Measurements from ENCODE around the gene CPB2.

CPB2 gene

DNA sequence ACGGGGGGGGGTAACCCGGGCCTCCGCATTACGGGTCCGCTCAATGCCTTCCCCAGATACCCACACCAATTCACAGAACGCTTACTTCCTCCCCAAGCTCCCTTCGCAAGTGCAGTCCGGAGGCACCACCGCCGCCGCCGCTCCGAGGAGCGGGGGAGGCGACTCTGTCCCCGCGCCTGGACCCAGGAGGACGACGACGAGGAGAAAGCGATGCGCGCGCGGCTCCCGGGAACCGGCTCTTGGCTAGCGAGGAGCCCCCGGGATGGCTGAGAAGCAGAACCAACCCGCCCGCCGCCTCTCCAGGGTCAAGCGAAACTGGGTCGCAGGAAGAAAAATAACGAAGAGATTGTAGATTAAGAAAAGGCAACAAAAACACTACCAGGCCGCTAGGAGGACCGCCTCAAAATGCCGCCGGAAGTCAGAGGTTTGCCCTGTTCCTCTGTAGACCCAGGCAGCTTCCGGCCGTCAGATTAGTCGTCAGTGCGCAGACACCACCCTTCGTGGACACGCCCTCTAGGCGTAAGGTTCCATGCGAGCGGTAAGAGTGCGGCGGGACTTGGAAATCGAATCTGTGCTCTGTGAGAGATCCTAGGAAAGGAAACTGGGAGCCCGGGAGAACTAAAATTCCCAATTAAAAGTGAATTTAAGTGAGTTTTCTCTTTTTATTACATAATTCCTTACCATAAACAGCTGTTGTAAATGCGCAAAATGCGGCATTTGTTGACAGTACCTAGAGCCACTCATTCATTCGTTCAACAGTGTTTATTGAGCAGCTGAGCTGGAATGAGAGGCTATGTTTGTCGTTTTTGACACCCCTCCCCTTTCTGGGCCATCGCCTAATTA lies 52.3 kb downstream of the CPB2 start, which contains the start of gene ZC3H13:
Gene ZC3H13, minus strand, starts transcription at position 428 of the 843 bp plus-strand sequence. CDS start 7,239 bp downstream, outside the sequence.
- H3K27ac ChIP-seq = peak within 1 kb of the TSS; percentile 89
- peak; percentile 95 for DNase-seq
- H3K4me3 ChIP-seq (ENCODE audit: low read depth, low read length) = peak within 1 kb of the TSS; percentile 86
- peaks cover 3% of the 10 kb centered on the region; the same call in 1 of the 2 replicates for H3K36me3 ChIP-seq
- H3K9me3 ChIP-seq (ENCODE audit: severe bottlenecking) = no peaks in the 10 kb centered on the region
- no peaks in the 10 kb centered on the region for H3K27me3 ChIP-seq (ENCODE audit: insufficient read depth, low read depth, severe bottlenecking)
- TF ChIP-seq, protein P1, sequence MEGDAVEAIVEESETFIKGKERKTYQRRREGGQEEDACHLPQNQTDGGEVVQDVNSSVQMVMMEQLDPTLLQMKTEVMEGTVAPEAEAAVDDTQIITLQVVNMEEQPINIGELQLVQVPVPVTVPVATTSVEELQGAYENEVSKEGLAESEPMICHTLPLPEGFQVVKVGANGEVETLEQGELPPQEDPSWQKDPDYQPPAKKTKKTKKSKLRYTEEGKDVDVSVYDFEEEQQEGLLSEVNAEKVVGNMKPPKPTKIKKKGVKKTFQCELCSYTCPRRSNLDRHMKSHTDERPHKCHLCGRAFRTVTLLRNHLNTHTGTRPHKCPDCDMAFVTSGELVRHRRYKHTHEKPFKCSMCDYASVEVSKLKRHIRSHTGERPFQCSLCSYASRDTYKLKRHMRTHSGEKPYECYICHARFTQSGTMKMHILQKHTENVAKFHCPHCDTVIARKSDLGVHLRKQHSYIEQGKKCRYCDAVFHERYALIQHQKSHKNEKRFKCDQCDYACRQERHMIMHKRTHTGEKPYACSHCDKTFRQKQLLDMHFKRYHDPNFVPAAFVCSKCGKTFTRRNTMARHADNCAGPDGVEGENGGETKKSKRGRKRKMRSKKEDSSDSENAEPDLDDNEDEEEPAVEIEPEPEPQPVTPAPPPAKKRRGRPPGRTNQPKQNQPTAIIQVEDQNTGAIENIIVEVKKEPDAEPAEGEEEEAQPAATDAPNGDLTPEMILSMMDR (IDR thresholded peaks at IDR 0.05; ENCODE audit: low read depth, low read length) = peak; percentile 26; the same call in 1 of the 2 replicates

DNA sequence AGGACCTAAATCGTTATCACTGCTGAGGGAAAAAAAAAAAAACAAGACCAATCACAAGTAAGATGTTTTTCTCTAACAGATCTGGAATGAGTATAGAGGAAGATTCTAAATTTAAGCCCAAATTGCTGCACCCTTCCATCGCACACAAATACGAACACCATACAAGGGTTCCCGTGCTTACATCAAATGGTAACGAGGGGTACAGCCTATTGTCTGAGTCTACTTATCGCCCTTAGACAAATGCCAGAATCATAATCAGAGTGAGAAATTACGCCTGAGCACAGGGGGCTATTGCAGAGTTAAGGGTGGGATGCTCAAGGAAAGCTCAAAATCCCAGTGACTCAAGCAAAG lies 52.9 kb downstream of the CPB2 start:
- Histone ChIP-seq H3K27ac (peak overlapping the region; percentile 89), H3K9me3 (ENCODE audit: severe bottlenecking) (no peaks in the 10 kb centered on the region), H3K4me3 (ENCODE audit: low read depth, low read length) (peak overlapping the region; percentile 86), H3K36me3 (peaks cover 3% of the 10 kb centered on the region; the same call in 1 of the 2 replicates), H3K27me3 (ENCODE audit: insufficient read depth, low read depth, severe bottlenecking) (no peaks in the 10 kb centered on the region)
- TF ChIP-seq, protein P1 (IDR thresholded peaks at IDR 0.05; ENCODE audit: low read depth, low read length) = no peak
- DNase-seq = no peak

DNA sequence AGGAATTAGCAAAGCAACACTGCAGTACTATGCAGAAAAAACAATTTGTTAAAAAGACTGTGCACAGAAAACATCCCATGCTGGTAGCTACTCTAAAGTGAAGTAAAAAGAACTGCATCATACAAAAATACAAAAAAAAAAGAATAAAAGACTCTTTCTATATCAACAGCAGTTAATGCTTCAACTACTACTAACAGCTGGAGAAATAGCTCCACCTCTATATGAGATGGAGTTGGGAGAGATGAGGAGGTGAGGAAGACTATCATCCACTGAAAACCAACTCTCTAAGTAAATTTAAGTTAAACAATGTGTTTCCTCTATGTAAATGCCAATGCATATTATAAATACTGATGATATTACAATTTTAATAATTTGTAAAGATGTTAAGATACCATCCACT lies 54.1 kb downstream of the CPB2 start:
- Histone ChIP-seq H3K27ac (no peak overlapping the region), H3K9me3 (ENCODE audit: severe bottlenecking) (no peaks in the 10 kb centered on the region), H3K36me3 (peaks cover 3% of the 10 kb centered on the region; the same call in 1 of the 2 replicates), H3K4me3 (ENCODE audit: low read depth, low read length) (no peak overlapping the region), H3K27me3 (ENCODE audit: insufficient read depth, low read depth, severe bottlenecking) (no peaks in the 10 kb centered on the region)
- DNase-seq = no peak
- TF ChIP-seq, protein P1 (IDR thresholded peaks at IDR 0.05; ENCODE audit: low read depth, low read length) = no peak

DNA sequence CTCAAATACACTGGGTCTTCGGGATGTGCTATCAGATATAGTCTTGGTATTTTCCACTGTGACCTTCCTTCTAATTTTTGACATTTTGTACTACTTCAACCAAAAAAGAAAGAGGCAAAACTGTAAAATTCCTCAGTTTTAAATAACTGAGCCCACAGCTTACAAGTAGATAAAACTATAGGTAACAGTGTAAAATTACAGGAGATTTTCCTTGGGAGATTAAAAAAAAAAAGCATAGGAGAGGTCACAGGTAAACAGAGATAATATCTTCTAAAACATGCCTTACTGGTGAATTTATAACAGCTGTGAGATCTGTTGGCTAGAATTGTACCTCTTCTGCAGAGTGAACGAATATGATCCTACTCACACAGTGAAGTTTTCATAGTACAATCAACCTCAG lies 59.4 kb downstream of the CPB2 start:
- Histone ChIP-seq H3K36me3 (peaks cover 20% of the 10 kb centered on the region), H3K27ac (no peak overlapping the region), H3K4me3 (ENCODE audit: low read depth, low read length) (no peak overlapping the region), H3K9me3 (ENCODE audit: severe bottlenecking) (no peaks in the 10 kb centered on the region), H3K27me3 (ENCODE audit: insufficient read depth, low read depth, severe bottlenecking) (no peaks in the 10 kb centered on the region)
- TF ChIP-seq, protein P1 (IDR thresholded peaks at IDR 0.05; ENCODE audit: low read depth, low read length) = no peak
- DNase-seq = no peak

DNA sequence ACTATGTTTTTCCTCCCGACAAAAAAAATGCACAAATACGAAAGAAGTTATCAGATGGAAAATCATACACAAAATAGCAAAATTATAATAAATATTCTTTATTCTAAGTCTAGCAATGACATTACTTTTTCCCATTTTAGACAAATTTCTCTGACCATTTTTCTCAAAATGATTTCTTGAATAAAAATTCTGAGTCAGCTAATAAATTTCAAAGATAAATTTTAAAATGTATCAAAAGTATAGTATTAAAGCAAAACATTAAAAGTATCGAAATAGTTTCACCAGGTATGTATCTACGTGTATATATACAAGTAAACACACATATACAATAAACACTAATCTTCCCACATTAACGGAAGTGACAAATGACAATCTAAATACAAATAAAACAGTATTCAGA lies 61.2 kb downstream of the CPB2 start:
- Histone ChIP-seq H3K27me3 (ENCODE audit: insufficient read depth, low read depth, severe bottlenecking) (no peaks in the 10 kb centered on the region), H3K27ac (no peak overlapping the region), H3K4me3 (ENCODE audit: low read depth, low read length) (no peak overlapping the region), H3K9me3 (ENCODE audit: severe bottlenecking) (no peaks in the 10 kb centered on the region), H3K36me3 (peaks cover 30% of the 10 kb centered on the region)
- TF ChIP-seq, protein P1 (IDR thresholded peaks at IDR 0.05; ENCODE audit: low read depth, low read length) = no peak
- no peak for DNase-seq

Data from WERI-Rb-1 (cell line).